H1 (cell line): ENCODE results near the gene PSMD13.

ENCODE experiments used
- ATF3 ChIP-seq: IDR thresholded peaks from 2 replicates; pipeline ENCODE4 v1.6.1; 2011; ENCODE audit warnings: low read depth, mild to moderate bottlenecking, low read length; ENCODE audit not compliant: insufficient read depth
- CREB1 ChIP-seq: IDR thresholded peaks from 2 replicates; pipeline ENCODE4 v1.6.1; 2012; ENCODE audit warnings: inconsistent platforms
- CTCF ChIP-seq, 3 experiments: IDR thresholded peaks; 1 replicate in 2 of 3; 2 replicates in 1 of 3; pipeline versions ENCODE4 v1.5.1 to v1.6.1; 2011; ENCODE audit warnings: low read length in 3 of 3, mild to moderate bottlenecking in 3 of 3, inconsistent platforms in 2 of 3, low read depth in 1 of 3, moderate library complexity in 1 of 3; ENCODE audit not compliant: insufficient read depth in 1 of 3; ENCODE audit errors: control extremely low read depth in 1 of 3
- EZH2 ChIP-seq: fragments of 200-600 bp; sonication (generic); IDR thresholded peaks from 2 replicates; pipeline ENCODE4 v1.7.1; 2012; ENCODE audit warnings: low read depth, mild to moderate bottlenecking, moderate library complexity, low read length, inconsistent platforms; ENCODE audit not compliant: severe bottlenecking
- KDM1A ChIP-seq: fragments of 200-600, 300-600 bp; sonication (generic); IDR thresholded peaks from 2 replicates; pipeline ENCODE4 v1.7.1; 2016; ENCODE audit warnings: mild to moderate bottlenecking, low read length, borderline replicate concordance
- POLR2A ChIP-seq, 2 experiments: IDR thresholded peaks; 1 replicate in 1 of 2; 2 replicates in 1 of 2; pipeline ENCODE4 v1.6.1; 2011; ENCODE audit warnings: low read depth in 2 of 2, low read length in 2 of 2, mild to moderate bottlenecking in 2 of 2; ENCODE audit errors: control extremely low read depth in 1 of 2
- RAD21 ChIP-seq, 2 experiments: IDR thresholded peaks in 1 of 2; conservative IDR thresholded peaks in 1 of 2; 2 replicates each; pipeline ENCODE4 v1.6.1; 2011; ENCODE audit warnings: low read depth in 2 of 2, low read length in 2 of 2, improper control_type of control experiment in 1 of 2, inconsistent platforms in 1 of 2, mild to moderate bottlenecking in 1 of 2, moderate library complexity in 1 of 2
- SUZ12 ChIP-seq: fragments of 200-600 bp; sonication (generic); IDR thresholded peaks from 2 replicates; pipeline ENCODE4 v1.6.1; 2012; ENCODE audit warnings: mild to moderate bottlenecking, inconsistent platforms, low read length, moderate library complexity, mixed read lengths
- TAF1 ChIP-seq: IDR thresholded peaks from 2 replicates; pipeline ENCODE4 v1.6.1; 2011; ENCODE audit warnings: mild to moderate bottlenecking, low read depth, low read length
- TCF12 ChIP-seq: IDR thresholded peaks from 2 replicates; pipeline ENCODE4 v1.6.1; 2011; ENCODE audit warnings: low read depth, mild to moderate bottlenecking, low read length

GRCh38 chr11:255176-255575, 18.4 kb downstream of the PSMD13 start:
- no peak for TF ChIP-seq TAF1
- no peak for TF ChIP-seq RAD21 (IDR thresholded peaks at IDR 0.05 in 1 of 2, conservative IDR thresholded peaks at IDR 0.05 in 1 of 2; ENCODE audit: low read depth in 2 of 2, low read length in 2 of 2)
- no peak for TF ChIP-seq KDM1A
- no peak for TF ChIP-seq SUZ12
- no peak for TF ChIP-seq CTCF (IDR thresholded peaks at IDR 0.05; ENCODE audit: control extremely low read depth in 1 of 3, insufficient read depth in 1 of 3, low read depth in 1 of 3, low read length in 3 of 3)
- TF ChIP-seq ATF3, result no peak
- no peak for TF ChIP-seq CREB1
- no peak for TF ChIP-seq POLR2A (IDR thresholded peaks at IDR 0.05; ENCODE audit: control extremely low read depth in 1 of 2, low read depth in 2 of 2, low read length in 2 of 2)
- no peak for TF ChIP-seq EZH2
- no peak for TF ChIP-seq TCF12
